Measurements from ENCODE around the gene OSM. TPM values are rescaled to one million over a fixed set of nuclear protein-coding genes. Genes with fewer than 3 reads are reported as not detected.

Gene OSM
- polyA plus RNA-seq, 2 of the 4 experiments (the other 2 are of a cell fraction) = not detected

DNA sequence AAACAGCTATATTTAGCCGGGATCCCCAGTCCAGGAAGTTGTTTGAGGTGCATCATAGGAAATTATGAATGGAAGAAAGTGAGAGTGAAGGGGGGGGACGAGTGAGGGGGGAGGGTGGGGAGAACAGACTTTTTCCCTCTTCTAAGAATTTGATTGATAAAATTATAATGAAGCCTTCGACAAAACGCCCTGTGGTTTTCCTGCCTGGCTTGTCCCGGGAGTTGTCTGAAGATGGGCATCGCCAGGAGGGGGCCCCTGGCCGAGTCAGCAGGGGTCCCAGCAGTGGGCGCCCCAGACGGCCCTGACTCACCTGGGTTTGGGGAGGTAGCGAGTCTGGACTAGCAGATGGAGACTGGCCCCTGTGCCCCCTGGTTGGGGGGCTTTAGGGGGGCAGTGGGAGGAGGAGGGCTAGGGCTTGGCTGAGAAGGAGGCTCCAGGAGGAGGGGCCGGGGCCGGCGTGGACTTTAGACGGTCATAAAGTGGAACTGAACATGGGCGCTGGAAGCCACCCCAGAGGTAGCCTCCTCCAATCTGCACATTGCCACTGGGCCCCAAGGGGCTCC, 19.8 kb downstream of the OSM start:
- ChIA-PET CTCF (interaction anchor here (1.4 kb wide), 1 partner anchor 9 kb away, joined by 3 read pairs; no protein-coding TSS in a partner anchor), POLR2A (no interaction called here)
- no peak for DNase-seq (ENCODE audit: low read depth in 1 of 2, low spot score in 1 of 2)
- no peak overlapping the region for H3K4me3 ChIP-seq
- peak overlapping the region; percentile 99 for H3K4me2 ChIP-seq
- peak overlapping the region; percentile 99 to 100 for H3K27ac ChIP-seq
- no peaks in the 10 kb centered on the region for H3K9me3 ChIP-seq
- peaks cover 100% of the 10 kb centered on the region for H3K4me1 ChIP-seq
- 26% methylated on average over 11 of the region's 15 CpGs for WGBS (ENCODE audit: missing lambda C conversion rate)
- no peak for FAIRE-seq
- ATAC-seq = peak; percentile 1 to 8; a peak in 3 of 6 replicates
- TF ChIP-seq HOXB13 (CRISPR knock-in tag; IDR thresholded peaks at IDR 0.05; ENCODE audit: low read depth) (peak; percentile 48; the same call in 1 of the 2 replicates), ESRRA (IDR thresholded peaks at IDR 0.05; ENCODE audit: borderline replicate concordance, low read length) (no peak), KDM5A (IDR thresholded peaks at IDR 0.05) (no peak), EHF (CRISPR knock-in tag; IDR thresholded peaks at IDR 0.05) (peak; percentile 26; the same call in 1 of the 2 replicates), JUN (IDR thresholded peaks at IDR 0.05) (peak in 1 of 2 experiments; percentile 35; a peak in 2 of 5 replicates)

- peak within 1 kb of the TSS; percentile 99 to 100 for H3K27ac ChIP-seq
- FAIRE-seq (no peak), DNase-seq (ENCODE audit: low read depth in 1 of 2, low spot score in 1 of 2) (no peak), ATAC-seq (no peak)
- POLR2A ChIA-PET = interaction anchor here (0.6 kb wide), 1 partner anchor 41 kb away, joined by 3 read pairs; no protein-coding TSS in a partner anchor
- 90% methylated on average over 41 of the region's 64 CpGs for WGBS (ENCODE audit: missing lambda C conversion rate)
- H3K9me3 ChIP-seq = no peaks in the 10 kb centered on the region
- CTCF ChIA-PET = interaction anchor here (1.0 to 1.4 kb wide), 2 partner anchors 9 to 12 kb away, joined by 3 read pairs; no protein-coding TSS in a partner anchor
- peaks cover 100% of the 10 kb centered on the region for H3K4me1 ChIP-seq
- peak within 1 kb of the TSS; percentile 99 for H3K4me2 ChIP-seq
- TF ChIP-seq, protein P1, sequence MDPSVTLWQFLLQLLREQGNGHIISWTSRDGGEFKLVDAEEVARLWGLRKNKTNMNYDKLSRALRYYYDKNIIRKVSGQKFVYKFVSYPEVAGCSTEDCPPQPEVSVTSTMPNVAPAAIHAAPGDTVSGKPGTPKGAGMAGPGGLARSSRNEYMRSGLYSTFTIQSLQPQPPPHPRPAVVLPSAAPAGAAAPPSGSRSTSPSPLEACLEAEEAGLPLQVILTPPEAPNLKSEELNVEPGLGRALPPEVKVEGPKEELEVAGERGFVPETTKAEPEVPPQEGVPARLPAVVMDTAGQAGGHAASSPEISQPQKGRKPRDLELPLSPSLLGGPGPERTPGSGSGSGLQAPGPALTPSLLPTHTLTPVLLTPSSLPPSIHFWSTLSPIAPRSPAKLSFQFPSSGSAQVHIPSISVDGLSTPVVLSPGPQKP (IDR thresholded peaks at IDR 0.05; ENCODE audit: low read depth, low read length) = no peak
- TF ChIP-seq POLR2AphosphoS2 (conservative IDR thresholded peaks at IDR 0.05; ENCODE audit: low read length) (0 out of 2 replicates have a peak, but pooled peaks have one; percentile 36), BHLHE40 (IDR thresholded peaks at IDR 0.05; ENCODE audit: low read depth, low read length) (no peak)
- TF ChIP-seq, protein P2, sequence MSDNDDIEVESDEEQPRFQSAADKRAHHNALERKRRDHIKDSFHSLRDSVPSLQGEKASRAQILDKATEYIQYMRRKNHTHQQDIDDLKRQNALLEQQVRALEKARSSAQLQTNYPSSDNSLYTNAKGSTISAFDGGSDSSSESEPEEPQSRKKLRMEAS (IDR thresholded peaks at IDR 0.05) = 0 out of 2 replicates have a peak, but pooled peaks have one; percentile 10
- H3K4me3 ChIP-seq = no peak within 1 kb of the TSS
Observed at GRCh38 chr22:30245985-30246813, 20.5 kb downstream of the OSM start, which contains the start of gene LIF. Gene LIF (minus strand): TSS chr22:30246759. CDS start chr22:30246695, 64 bp downstream.

DNA sequence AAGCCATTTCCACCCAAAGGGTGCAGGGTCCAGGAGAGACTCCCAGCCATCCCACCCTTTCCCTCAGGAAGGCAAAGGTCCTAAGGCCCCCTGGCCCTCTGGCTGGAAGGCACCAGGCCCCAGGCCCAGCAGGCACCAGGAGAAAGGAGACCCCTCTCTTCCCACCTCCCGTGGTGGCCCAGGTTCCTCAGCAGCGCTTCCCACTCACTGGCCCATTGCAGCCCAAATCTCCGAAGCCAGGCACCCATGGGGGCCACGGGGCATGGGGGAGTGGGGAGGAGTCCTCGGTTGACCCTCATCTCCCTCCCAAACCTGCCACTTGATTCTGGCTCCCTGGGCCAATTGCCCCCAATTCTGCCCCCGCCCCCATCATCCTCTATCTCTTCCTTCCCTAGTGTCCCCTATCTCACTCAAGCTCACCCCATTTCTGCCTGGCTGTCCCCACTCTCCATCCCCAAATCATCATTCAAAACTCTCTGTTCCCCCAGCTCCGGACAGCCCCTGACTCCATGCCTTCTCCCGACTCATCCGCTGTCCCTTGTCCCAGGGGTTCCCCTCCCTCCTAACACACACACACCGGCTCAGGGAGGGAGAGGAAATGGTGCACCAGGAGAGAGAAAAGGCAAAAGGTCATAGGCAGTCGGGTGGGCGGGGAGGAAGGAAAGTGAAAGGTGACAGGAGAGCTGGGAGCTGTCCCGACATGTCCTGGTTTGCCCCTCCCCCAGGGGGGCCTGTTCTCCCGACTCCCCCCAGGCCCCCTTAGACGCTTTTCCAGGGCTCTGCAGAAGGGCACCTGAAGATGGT, 21.3 kb downstream of the OSM start:
- ChIA-PET CTCF (interaction anchor here (0.8 to 3.3 kb wide), 5 partner anchors 10 to 137 kb away, joined by 3 to 14 read pairs (median 3); no protein-coding TSS in a partner anchor), POLR2A (interaction anchor here (0.6 kb wide), 1 partner anchor 40 kb away, joined by 3 read pairs; no protein-coding TSS in a partner anchor)
- H3K4me2 ChIP-seq = peak overlapping the region; percentile 25; the same call in 1 of the 3 replicates
- ATAC-seq (no peak), FAIRE-seq (no peak), DNase-seq (ENCODE audit: low read depth in 1 of 2, low spot score in 1 of 2) (no peak)
- H3K27ac ChIP-seq = peak overlapping the region; percentile 99 to 100
- 87% methylated on average over 13 of the region's 15 CpGs for WGBS (ENCODE audit: missing lambda C conversion rate)
- no peak overlapping the region for H3K4me3 ChIP-seq
- no peak for TF ChIP-seq BHLHE40 (IDR thresholded peaks at IDR 0.05; ENCODE audit: low read depth, low read length)
- no peak for TF ChIP-seq NPAS2 (CRISPR knock-in tag; IDR thresholded peaks at IDR 0.05; ENCODE audit: borderline replicate concordance)
- no peak for TF ChIP-seq FOXS1 (CRISPR knock-in tag; IDR thresholded peaks at IDR 0.05)
- TF ChIP-seq, protein P3, sequence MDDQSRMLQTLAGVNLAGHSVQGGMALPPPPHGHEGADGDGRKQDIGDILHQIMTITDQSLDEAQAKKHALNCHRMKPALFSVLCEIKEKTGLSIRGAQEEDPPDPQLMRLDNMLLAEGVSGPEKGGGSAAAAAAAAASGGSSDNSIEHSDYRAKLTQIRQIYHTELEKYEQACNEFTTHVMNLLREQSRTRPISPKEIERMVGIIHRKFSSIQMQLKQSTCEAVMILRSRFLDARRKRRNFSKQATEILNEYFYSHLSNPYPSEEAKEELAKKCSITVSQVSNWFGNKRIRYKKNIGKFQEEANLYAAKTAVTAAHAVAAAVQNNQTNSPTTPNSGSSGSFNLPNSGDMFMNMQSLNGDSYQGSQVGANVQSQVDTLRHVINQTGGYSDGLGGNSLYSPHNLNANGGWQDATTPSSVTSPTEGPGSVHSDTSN (IDR thresholded peaks at IDR 0.05) = no peak
- TF ChIP-seq GATA3 (IDR thresholded peaks at IDR 0.05; ENCODE audit: borderline replicate concordance) = no peak
- peak; percentile 23; the same call in 1 of the 2 replicates for TF ChIP-seq POLR2AphosphoS2 (conservative IDR thresholded peaks at IDR 0.05; ENCODE audit: low read length)
- TF ChIP-seq HOXB13 (CRISPR knock-in tag; IDR thresholded peaks at IDR 0.05; ENCODE audit: low read depth) = 0 out of 2 replicates have a peak, but pooled peaks have one; percentile 2
- peaks cover 100% of the 10 kb centered on the region for H3K4me1 ChIP-seq
- no peaks in the 10 kb centered on the region for H3K9me3 ChIP-seq

Data from A549 (cell line).